Tongue (tissue), 2 donors: ENCODE measurements around the gene INSR. TPM values are rescaled to one million over a fixed set of nuclear protein-coding genes. Genes with fewer than 3 reads are reported as not detected.
A peak's percentile ranks its signal among the peaks of the same experiment; 100 is the strongest.

ENCODE experiments used
- DNase-seq: peaks from one replicate; pipeline ENCODE4 v3.0.0-alpha.2; 2015
- total RNA-seq: library from RNA; depleted of rRNA; stranded (reverse); fragments of >200 nt; gene quantifications from one replicate; pipeline ENCODE4 v1.2.3, GENCODE V29; 2014

Gene INSR
- total RNA-seq, 1 donor from 2014 or later = 54.2 TPM

GRCh38 chr19:7098701-7099596, 195.3 kb downstream of the INSR start:
- DNase-seq = peak; percentile 97

DNA sequence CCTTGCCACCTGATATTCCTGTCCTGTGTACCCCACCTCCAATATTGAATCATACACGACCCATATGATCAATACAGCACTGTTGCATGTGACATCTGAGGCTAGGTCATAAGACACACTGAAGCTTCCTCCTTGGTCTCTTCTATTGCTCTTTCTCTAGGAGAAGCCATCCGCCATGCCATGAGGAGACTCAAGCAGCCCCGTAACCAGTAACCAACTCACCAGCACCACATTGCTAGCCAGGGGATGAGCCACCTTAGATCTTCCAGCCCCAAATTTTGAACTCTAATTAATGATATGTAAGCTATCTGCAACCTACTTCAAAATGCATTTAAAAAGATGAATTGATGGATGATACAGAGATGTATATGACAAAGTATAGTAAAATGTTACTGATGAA, 196.1 kb downstream of the INSR start:
- DNase-seq = no peak

DNA sequence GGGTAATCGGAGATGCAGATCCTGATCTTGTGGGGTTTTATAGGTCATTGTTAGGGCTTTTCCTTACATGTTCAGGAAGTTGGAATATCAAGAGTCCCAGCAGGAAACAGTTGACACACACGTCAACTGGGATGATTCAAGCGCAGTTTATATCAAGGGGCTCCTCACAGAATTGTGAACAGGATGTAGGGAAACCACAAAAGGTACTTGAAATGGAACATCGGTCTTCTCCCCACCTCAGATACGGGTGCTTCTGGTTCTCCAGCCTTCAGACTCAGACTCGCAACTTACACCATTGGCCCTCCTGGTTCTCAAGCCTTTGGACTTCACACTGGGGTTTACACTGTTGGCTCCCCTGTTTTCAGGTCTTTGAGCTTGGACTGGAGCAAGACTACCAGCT, 205.2 kb downstream of the INSR start:
- DNase-seq = no peak

DNA sequence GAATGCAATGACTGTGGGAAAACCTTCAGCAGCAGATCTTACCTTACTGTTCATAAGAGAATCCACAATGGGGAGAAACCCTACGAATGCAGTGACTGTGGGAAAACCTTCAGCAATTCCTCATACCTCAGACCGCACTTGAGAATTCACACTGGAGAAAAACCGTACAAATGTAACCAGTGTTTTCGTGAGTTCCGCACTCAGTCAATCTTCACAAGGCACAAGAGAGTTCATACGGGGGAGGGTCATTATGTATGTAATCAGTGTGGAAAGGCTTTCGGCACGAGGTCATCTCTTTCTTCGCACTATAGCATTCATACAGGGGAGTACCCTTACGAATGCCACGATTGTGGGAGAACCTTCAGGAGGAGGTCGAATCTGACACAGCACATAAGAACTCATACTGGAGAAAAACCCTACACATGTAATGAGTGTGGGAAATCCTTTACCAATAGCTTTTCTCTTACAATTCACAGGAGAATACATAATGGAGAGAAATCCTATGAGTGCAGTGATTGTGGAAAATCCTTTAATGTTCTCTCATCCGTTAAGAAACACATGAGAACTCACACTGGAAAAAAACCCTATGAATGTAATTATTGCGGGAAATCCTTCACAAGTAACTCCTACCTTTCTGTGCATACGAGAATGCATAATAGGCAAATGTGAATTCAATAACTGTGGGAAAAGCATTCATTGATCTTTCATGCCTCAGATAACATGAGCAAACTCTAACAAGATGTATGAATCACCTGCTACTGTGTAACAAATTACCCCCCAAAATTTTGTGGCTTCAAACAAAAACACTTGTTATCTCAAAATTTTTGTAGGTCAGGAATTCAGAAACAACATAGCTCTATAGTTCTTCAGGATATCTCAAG, 210.9 kb downstream of the INSR start:
- DNase-seq = no peak

DNA sequence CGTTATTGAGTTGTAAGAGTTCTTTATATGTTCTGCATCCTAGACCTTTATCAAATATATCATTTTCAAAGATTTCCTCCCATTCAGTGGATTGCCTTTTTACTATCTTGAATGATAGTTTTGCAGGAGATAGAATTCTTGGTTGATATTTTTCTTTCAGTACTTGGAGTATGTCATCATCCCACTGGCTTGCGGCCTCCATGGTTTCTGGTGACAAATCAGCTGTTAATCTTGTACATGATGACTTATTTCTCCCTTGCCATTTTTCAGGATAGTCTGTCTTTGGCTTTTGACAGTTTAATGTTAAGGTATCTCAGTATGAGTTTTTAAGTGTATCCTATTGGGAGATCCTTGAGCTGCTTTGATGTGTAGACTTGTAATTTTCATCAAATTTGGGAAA, 216.2 kb downstream of the INSR start:
- DNase-seq = no peak

DNA sequence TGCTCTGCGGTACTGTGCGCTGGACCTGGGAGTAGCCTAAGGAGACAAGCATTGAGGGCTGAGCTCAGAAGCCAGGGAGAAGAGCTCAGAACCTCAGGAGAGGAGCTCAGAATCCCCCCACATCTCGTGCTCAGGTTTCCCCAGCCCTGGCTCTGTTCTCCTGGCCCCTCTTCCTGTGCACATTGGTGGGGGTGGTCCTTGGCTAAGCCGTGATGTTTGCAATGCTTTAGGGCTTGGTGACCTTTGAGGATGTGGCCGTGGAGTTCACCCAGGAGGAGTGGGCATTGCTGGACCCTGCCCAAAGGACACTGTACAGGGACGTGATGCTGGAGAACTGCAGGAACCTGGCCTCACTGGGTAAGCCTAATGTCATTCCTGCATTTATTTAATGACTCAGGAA, 218.1 kb downstream of the INSR start:
- no peak for DNase-seq

DNA sequence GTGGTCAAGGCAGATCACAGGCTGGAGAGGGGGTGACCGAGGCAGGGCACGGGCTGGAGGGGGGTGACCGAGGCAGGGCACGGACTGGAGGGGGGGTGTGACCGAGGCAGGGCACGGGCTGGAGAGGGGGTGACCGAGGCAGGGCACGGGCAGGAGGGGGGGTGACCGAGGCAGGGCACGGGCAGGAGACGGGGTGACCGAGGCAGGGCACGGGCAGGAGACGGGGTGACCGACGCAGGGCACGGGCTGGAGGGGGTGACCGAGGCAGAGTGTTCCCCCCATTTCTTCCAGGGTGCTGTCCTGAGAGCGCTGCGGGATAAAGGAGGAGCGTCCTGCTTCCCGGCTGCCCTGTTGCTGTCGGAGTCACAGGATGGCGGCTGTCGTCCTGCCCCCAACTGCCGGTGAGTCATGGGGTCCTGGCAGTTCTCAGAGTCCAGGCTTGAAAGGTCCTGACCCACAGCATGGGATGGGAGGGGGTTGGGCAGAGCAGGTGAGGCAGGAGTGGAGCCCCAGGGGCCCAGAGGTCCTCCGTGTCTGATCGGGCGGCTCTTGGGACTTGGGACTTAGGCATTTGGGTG, 219.4 kb downstream of the INSR start:
- no peak for DNase-seq

- DNase-seq = no peak
These were observed 221.7 kb downstream of the INSR start for GRCh38 chr19:7072541-7072940.

DNA sequence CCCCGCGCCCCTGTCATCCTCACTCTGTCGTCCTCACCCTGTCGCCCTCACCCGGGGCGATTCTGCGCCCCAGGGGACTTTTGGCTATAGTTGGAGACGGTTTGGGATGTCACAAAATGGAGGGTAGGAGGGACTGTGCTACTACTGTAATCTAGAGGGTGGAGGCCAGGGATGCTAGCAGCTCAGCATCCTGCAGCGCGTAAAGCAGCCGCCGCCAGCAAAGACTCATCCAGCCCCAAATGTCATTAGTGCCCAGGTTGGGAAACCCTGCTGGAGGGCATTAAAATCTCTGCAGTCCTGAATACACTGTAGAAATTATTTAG, 224.3 kb downstream of the INSR start:
- no peak for DNase-seq

DNA sequence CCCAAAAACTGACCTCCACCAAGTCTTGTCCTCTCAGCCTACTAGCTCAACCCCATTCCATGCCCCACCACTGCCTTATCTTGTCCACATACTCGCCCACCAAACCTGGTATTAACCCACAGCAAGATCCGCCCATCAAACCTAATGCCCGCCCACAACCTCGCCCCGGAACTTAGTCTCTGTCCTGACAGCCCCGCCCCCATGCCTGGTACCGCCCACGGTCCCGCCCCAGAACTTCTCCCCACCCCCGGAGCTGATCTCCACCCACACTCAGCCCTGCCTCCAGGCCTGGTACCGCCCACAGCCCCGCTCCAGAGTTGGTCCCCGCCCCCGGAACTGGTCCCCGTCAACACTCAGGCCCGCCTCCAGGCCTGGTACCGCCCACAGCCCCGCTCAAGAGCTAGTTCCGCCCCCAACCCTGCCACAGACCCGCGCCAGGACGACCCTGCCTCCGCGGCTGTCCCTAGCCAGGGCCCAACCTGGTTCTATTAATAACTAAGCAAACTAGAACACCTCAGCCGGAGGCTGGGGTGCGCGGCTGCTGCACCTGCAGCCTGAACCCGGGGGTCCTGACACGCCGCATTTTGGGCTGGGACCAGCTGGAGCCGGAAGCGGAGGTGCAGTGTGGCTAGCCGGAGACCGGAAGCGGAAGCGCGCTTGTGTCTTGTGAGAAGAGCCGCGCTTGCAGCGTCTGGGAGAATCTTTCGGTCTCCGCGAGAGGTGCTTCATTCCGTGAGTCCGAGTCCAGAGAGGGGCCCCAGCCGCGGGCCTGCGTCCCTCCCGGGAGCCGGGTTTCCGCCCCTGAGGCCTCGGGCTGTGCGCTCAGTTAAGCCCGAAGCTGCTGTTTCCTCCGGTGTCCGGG, 224.9 kb downstream of the INSR start, which contains the start of gene ZNF557:
TSS of gene ZNF557 (plus strand) at position 662 of the 862 bp plus-strand sequence. CDS start 5,372 bp downstream, outside the sequence.
- peak; percentile 99 for DNase-seq

GRCh38 chr19:7068599-7068998, 225.6 kb downstream of the INSR start:
- no peak for DNase-seq

- no peak for DNase-seq
These were observed 226.5 kb downstream of the INSR start for GRCh38 chr19:7067716-7068115.

DNA sequence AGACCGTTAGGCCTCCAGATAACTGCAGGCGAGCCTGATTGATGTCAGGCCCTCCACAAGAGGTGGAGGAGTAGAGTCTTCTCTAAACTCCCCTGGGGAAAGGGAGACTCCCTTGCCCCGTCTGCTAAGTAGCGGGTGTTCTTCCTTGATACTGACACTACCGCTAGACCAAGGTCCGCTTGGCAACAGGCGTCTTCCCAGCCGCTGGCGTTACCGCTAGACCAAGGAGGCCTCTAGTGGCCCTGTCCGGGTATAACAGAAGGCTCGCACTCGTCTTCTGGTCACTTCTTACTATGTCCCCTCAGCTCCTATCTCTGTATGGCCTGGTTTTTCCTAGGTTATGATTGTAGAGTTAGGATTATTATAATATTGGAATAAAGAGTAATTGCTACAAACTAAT, 227.1 kb downstream of the INSR start:
- peak; percentile 24 for DNase-seq

DNA sequence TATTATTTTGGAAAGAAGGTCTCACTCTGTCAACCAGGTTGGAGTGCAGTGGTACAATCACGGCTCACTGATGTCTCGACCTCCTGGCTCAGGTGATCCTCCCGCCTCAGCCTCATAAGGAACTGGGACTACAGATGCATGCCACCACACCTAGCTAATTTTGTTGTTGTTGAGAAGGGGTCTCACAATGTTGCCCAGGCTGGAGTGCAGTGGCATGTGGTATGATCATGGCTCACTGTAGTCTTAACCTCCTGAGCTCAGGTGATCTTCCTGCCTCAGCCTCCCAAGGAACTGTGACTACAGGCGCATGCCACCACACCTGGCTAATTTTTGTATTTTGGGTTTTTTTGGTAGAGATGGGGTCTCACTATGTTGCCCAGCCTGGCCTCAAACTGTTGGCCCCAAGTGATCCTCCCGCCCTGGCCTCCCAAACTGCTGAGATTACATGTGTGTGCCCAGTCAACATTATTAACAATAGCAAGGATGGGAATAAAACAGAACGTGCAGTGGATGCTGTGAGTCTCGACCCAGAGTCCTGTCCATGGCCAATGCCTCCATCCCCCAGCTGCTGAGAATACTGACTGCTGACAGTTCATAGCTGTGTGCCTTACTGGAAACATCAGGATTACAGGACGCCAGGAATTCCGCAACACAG, 230.3 kb downstream of the INSR start:
- DNase-seq = no peak

- DNase-seq = no peak
These were observed 230.9 kb downstream of the INSR start for GRCh38 chr19:7063339-7063738.

Other genes with a start within 250 kb of the INSR start
- gene MBD3L2, start 245.1 kb downstream of the INSR start, total RNA-seq = not detected
- gene MBD3L3, start 235.7 kb downstream of the INSR start, total RNA-seq = not detected
- 15.3 TPM for gene ZNF557, start 224.7 kb downstream of the INSR start, total RNA-seq
- 23.6 TPM for gene ARHGEF18, start 54.5 kb upstream of the INSR start, total RNA-seq
- gene PEX11G, start 194.6 kb upstream of the INSR start, total RNA-seq = 6.1 TPM
- 24.2 TPM for gene ZNF358, start 221.7 kb upstream of the INSR start, total RNA-seq
- 4.2 TPM for gene MCOLN1, start 228.2 kb upstream of the INSR start, total RNA-seq
- 43.5 TPM for gene PNPLA6, start 241.3 kb upstream of the INSR start, total RNA-seq